SJCRH30 (cell line): Measurements from ENCODE around the gene RPS18. TPM values are rescaled to one million over a fixed set of nuclear protein-coding genes. Genes with fewer than 3 reads are reported as not detected.

ENCODE experiments used
- DNase-seq, 2 experiments: peaks; one replicate each; pipeline ENCODE4 v3.0.0-alpha.2; 2015 to 2020
- H3K27ac ChIP-seq: fragments of 250-450 bp; sonication (Bioruptor Pico); 2 replicates; pipeline ENCODE4 v1.5.1; 2020; ENCODE audit warnings: mild to moderate bottlenecking, moderate library complexity
- H3K27me3 ChIP-seq: fragments of 250-450 bp; sonication (Bioruptor Pico); 2 replicates; pipeline ENCODE4 v1.5.1; 2020; ENCODE audit warnings: mild to moderate bottlenecking, moderate library complexity
- H3K36me3 ChIP-seq: fragments of 250-450 bp; sonication (Bioruptor Pico); 2 replicates; pipeline ENCODE4 v1.5.1; 2020; ENCODE audit warnings: mild to moderate bottlenecking, moderate library complexity
- H3K4me1 ChIP-seq: fragments of 250-450 bp; sonication (Bioruptor Pico); 2 replicates; pipeline ENCODE4 v1.5.1; 2020; ENCODE audit warnings: mild to moderate bottlenecking, moderate library complexity
- H3K4me3 ChIP-seq: fragments of 250-450 bp; sonication (Bioruptor Pico); 2 replicates; pipeline ENCODE4 v1.5.1; 2020; ENCODE audit warnings: mild to moderate bottlenecking, moderate library complexity
- H3K9me3 ChIP-seq: fragments of 250-450 bp; sonication (Bioruptor Pico); replicated peaks from 2 replicates; pipeline ENCODE4 v1.5.1; 2020; ENCODE audit warnings: mild to moderate bottlenecking, moderate library complexity
- total RNA-seq: library from RNA; depleted of rRNA; stranded (reverse); fragments of >200 nt; shearing (Covaris generic); gene quantifications from 2 replicates; pipeline ENCODE4 v1.2.3, GENCODE V29; 2014; rRNA removed

RPS18 gene
- total RNA-seq, 1 experiment from 2014 or later, result 5,924 TPM

DNA sequence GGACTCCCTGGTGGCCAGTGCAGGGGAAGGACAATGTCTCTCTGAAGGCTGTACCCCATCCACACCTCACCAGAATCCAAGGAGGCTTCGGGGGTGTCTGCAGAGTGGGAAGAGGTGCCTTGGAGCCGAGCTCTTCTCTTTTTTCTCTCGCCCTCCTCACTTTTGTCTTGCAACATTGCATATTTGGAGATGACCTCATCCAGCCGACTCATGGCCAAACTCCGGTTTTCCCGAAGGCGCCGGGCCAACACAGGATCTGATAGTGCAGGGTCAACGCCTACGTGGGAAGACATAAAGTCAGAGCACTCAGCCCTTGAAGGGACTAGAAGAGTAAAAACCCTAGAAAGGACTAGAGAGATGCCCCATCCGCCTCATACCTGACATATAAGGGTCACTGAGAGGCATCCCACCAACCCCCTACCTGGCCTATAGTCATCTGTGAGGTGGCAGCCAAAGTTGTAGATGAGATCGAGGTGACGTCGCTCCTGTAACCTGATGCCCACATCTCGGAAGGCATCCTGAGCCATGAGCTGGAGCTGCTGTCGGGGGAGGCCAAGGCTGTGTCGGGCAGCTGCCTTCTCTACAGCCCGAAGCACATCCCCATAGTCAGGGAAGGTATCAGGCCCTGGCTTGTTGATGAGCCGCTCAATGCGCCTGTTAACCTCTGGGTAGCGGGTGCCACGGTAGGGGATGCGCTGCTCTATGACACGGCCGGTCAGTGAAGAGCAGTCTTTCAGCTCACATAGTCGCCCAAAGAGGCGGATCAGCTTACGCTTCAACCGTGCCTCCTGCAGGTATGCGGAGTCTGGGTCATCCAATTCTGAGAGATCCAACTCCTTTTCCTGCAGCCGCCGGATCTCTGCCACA, 48.7 kb downstream of the RPS18 start:
- Histone ChIP-seq H3K9me3 (no peaks in the 10 kb centered on the region), H3K27ac (no peak overlapping the region), H3K27me3 (no peaks in the 10 kb centered on the region), H3K4me3 (no peak overlapping the region), H3K4me1 (peaks cover 13% of the 10 kb centered on the region), H3K36me3 (peaks cover 27% of the 10 kb centered on the region)
- no peak for DNase-seq

DNA sequence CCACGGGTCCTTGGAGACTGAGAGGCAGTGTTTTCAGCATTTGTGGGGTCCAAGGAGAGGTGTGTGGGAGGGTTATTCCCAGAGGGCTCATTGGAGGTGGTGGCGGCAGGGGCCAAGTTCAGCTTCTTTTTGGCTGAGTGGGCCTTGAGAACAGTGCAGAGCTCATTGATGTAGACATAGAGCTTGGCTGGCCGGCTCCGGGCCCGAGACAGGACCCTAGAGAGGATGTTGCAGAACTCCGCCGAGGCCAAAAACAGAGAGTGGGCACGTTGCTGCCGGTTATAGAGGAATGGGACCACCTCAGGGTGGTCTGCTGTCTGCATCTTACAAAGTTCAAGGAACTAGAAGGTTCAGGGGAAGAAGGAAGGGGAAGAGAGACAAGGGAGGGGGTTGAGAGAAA, 49.4 kb downstream of the RPS18 start:
- Histone ChIP-seq H3K4me3 (no peak overlapping the region), H3K9me3 (no peaks in the 10 kb centered on the region), H3K36me3 (peaks cover 27% of the 10 kb centered on the region), H3K27me3 (no peaks in the 10 kb centered on the region), H3K27ac (no peak overlapping the region), H3K4me1 (peaks cover 13% of the 10 kb centered on the region)
- DNase-seq, result no peak

DNA sequence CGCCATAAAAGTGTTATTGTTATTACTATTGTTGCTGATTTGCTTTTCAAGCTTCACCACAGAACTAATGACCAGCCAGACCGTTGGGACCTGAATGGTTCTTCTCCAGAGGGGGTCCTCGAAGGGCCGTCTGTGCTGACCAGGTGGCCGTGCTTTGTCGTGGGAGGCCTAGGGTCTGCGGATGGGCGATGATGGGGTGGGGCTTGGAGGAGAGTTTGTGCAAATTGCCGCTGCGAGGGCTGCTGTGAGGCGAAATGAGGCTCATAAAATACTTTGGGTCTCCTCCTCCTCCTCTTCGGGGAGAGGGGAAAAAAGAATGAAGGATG, 51.7 kb downstream of the RPS18 start:
- Histone ChIP-seq H3K9me3 (no peaks in the 10 kb centered on the region), H3K27ac (peak overlapping the region; percentile 76), H3K4me3 (peak overlapping the region; percentile 74), H3K36me3 (peaks cover 24% of the 10 kb centered on the region), H3K4me1 (peaks cover 9% of the 10 kb centered on the region), H3K27me3 (no peaks in the 10 kb centered on the region)
- DNase-seq, result no peak

DNA sequence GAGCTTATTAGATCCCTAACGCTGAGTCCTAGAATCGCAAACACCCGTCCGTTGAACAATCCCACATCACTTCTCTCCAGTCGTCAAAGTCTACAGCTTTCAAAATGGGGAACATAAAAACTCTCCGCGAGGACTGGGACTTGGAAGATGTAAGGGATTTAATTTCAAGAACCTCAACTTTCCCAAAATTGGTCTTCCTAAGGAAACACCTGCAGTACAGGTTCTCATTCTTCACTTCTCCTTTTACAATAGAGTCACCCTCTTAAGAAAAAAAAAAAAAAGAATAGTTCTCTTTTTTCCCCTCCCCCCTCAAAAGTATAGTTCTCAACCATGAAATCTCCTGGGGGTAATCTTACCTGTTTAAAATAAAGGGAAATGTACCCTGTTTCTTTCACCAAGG, 52.2 kb downstream of the RPS18 start:
- Histone ChIP-seq H3K36me3 (peaks cover 20% of the 10 kb centered on the region), H3K4me1 (peaks cover 6% of the 10 kb centered on the region), H3K27ac (no peak overlapping the region), H3K4me3 (peak overlapping the region; percentile 74), H3K9me3 (no peaks in the 10 kb centered on the region), H3K27me3 (no peaks in the 10 kb centered on the region)
- DNase-seq, result no peak

Other genes starting within 250 kb of the RPS18 start
- not detected in 2 replicates for gene HLA-DPA1, start 198.4 kb upstream of the RPS18 start, total RNA-seq
- not detected in 2 replicates for gene HLA-DPB1, start 196.1 kb upstream of the RPS18 start, total RNA-seq
- gene COL11A2, start 79.6 kb upstream of the RPS18 start, total RNA-seq, result 3.8 and 4.0 TPM in 2 replicates
- 24.4 and 25.9 TPM in 2 replicates for gene RXRB, start 71.4 kb upstream of the RPS18 start, total RNA-seq
- 71.8 and 75.1 TPM in 2 replicates for gene SLC39A7, start 71.2 kb upstream of the RPS18 start, total RNA-seq
- gene HSD17B8, start 67.4 kb upstream of the RPS18 start, total RNA-seq, result 1.0 and 1.5 TPM in 2 replicates
- 14.9 and 16.4 TPM in 2 replicates for gene RING1, start 63.6 kb upstream of the RPS18 start, total RNA-seq
- gene VPS52, start 199 bp upstream of the RPS18 start, total RNA-seq, result 32.7 and 33.8 TPM in 2 replicates
- 0.84 and 0.95 TPM in 2 replicates for gene B3GALT4, start 5.0 kb downstream of the RPS18 start, total RNA-seq
- gene WDR46, start 17.2 kb downstream of the RPS18 start, total RNA-seq, result 54.6 and 61.5 TPM in 2 replicates
- 102 and 104 TPM in 2 replicates for gene PFDN6, start 17.5 kb downstream of the RPS18 start, total RNA-seq
- 14.3 and 20.9 TPM in 2 replicates for gene RGL2, start 26.9 kb downstream of the RPS18 start, total RNA-seq
- 15.4 and 16.2 TPM in 2 replicates for gene TAPBP, start 42.0 kb downstream of the RPS18 start, total RNA-seq
- gene ZBTB22, start 45.7 kb downstream of the RPS18 start, total RNA-seq, result 7.1 and 9.6 TPM in 2 replicates
- gene DAXX, start 50.9 kb downstream of the RPS18 start, total RNA-seq, result 52.9 and 55.2 TPM in 2 replicates
- gene KIFC1, start 119.7 kb downstream of the RPS18 start, total RNA-seq, result 80.5 and 84.5 TPM in 2 replicates
- 21.8 and 25.5 TPM in 2 replicates for gene PHF1, start 138.9 kb downstream of the RPS18 start, total RNA-seq
- 181 and 210 TPM in 2 replicates for gene CUTA, start 146.0 kb downstream of the RPS18 start, total RNA-seq
- 1.8 and 2.5 TPM in 2 replicates for gene SYNGAP1, start 148.0 kb downstream of the RPS18 start, total RNA-seq
- gene ZBTB9, start 182.5 kb downstream of the RPS18 start, total RNA-seq, result 9.0 and 11.4 TPM in 2 replicates